CD4-positive, alpha-beta T cell treated with Interleukin-1 beta for 1 hour (primary cell): Measurements from ENCODE around the gene LARGE1.

ENCODE experiments used
- DNase-seq, 2 donors: peaks; one replicate each; pipeline ENCODE4 v3.0.0-alpha.2; 2020 to 2022

LARGE1 gene

DNA sequence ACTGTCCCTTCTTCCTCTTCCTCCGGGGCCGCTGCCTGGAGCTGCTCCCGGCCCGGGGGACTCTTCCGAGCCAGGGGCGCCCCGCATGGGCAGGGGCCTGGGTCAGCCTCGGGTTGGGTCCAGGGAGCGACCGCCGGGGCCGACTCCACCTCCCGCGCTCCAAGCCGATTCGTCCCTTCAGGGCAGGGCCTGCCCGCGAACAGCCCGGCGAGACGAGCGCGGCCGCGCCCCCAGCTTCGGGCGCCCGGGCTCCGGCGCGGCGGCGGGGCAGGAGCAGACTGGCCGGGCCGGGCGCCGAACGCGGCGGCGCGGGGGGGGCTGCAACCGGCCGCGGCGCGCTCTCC lies at the start of gene LARGE1:
LARGE1 (minus strand) TSS at position 280 of the 344 bp plus-strand sequence.
- DNase-seq = no peak

DNA sequence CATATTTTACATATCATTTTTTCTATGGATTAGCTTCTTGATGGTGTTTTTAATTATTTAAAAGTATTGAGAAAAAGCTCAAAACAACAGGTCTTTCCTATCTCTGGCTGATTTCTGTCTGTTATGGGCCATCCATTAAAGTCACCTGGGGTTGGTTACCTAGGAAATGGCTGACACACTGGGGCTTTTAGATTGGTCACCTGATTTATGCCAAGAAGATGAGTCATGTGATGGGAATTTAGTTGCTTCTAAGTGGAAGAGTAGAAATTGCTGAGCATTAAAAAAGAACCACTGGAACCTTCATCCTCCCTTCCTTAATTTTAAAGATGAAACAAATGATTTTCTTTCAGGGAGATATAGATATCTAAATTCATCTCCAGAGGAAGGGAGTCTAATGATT lies 48.8 kb upstream of the LARGE1 start:
- DNase-seq = no peak

DNA sequence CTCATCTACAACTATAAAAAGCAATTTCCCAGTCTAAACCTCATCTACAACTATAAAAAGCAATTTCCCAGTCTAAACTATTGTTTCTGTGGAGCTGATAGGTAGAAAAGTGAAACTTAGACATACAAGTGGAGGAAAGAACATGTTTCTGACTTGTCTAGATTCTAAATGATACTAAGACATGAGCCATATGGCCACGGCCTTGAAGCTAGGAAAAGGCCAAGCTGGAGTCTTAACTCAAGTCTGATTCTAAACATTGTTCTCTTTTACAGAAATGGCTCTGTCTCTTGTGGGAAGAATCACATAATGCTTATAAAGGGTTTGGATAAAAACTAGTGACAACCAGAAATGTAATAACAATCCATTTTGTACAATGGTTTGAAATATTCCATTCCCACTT lies 43.8 kb upstream of the LARGE1 start:
- DNase-seq = no peak

DNA sequence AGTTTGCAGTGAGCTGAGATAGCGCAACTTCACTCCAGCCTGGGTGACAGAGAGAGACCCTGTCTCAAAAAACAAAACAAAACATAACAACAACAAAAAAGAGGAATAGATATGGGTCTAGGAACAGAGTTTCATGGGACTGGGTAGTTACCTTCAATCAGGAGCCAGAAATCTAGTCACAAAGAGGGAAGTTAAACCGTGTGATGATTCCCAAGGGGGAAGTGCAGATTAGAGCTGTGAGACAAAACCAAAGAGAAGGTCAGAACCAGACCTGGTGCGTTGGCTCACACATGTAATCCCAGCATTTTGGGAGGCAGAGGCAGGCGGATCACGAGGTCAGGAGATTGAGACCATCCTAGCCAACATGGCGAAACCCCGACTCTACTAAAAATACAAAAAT lies 42.1 kb upstream of the LARGE1 start:
- no peak for DNase-seq

DNA sequence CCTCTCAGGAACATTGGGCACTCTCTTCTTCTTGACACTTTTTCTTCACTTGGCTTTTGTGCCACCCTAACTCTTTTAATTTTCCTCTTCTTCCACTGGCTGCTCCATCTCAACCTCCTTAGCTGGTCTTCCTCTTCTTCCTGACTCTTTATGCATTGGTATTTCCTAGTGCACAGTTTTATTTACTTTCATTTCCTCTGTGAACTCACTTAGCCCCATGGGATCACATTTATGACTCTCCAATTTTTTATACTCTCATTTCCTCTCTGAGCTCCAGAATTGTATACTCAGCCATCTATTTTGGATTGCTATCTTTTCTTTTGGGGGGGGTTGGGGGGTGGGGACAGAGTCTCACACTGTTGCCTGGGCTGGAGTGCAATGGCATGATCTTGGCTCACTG lies 38.5 kb upstream of the LARGE1 start:
- no peak for DNase-seq

DNA sequence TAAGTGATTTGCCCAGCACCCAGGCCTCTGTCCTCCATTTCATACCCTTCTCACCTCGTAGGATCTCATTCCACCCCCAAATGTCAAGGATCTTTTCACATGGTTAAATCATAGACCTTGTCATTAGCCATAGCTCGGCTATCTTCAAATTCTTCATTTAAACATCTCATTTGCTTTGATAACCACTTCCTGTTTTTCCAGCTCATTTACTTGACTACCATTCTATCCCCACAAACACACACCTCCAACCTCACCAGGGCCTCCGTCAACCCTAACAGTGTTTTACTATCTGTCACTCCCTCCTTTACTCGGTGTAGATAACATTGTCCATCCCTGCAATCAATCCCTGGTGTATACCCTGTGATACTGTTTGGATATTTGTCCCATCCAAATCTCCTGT lies 36.8 kb upstream of the LARGE1 start:
- no peak for DNase-seq

DNA sequence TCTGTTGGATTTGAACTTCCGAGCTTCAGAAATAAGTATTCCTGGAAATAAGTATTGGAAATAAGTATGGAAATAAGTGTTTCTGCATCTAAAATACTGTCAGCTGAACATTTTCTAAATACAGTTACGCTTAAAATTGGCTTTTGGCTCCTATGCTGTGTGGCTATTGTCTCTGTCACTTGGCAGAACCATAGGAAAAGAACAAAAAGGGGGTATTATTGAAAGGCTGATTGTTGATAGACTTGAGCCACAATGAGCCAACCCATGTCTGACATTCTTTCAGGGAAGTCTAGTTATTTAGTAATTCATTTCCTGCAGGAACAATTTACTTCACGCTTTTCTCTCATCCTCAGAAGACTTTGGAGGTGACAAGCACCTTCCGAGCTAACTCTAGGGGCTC lies 32.5 kb upstream of the LARGE1 start:
- no peak for DNase-seq

DNA sequence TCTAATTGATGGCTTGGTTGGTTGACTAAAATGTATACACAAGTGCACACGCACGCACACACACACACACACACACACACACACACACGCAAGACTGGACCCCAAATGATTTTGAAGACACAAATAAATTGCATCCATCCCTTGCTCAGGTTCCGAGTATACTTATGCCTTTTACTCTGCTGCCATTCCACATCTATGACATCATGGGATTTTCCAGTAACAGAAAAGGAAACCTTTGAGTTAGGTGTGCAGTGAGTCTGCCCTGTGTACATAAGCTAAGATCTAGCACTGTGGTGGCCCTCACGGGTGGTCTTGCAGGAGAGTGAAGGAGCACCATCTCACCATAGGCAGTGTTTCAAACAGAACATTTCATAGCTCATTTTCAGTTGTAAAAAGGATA lies 20.5 kb upstream of the LARGE1 start:
- DNase-seq = no peak

DNA sequence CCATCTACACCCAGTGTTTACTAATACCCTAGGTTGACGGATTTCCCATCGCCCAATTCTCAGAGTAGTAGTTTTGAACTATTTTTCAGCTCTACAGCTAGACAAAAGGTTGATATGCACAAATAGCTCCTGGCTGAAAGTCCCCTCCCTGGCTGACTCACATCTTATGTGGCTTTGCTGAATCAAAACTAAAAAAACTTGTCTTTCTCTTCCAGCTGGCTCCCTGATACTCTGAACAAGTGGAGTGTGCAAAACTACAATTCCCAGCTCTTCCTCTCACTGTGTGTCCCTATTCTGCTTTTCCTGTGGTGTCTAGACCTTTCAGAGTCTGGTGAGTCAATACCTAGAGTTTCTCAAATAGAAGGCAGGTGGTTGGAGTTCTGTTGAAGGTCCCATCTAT lies 12.7 kb upstream of the LARGE1 start:
- DNase-seq = no peak

DNA sequence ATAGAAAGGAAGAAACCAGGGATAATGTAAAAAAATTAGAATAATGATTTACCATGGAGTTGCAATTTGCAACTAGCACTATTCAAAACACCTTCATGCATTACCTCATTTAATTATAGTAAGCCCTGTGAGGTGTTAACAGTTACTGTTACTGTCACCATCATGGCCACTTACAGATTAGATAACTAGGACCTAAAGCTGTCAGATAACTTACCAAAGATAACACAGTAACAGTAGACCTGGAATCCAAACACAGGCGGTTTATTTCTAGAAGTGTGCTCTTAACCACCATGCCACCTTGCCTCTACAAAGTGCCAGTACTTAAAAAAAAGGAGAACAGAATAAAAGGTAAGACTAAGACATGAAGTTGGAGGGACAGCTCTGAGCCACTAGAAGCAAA lies 11.1 kb upstream of the LARGE1 start:
- no peak for DNase-seq

DNA sequence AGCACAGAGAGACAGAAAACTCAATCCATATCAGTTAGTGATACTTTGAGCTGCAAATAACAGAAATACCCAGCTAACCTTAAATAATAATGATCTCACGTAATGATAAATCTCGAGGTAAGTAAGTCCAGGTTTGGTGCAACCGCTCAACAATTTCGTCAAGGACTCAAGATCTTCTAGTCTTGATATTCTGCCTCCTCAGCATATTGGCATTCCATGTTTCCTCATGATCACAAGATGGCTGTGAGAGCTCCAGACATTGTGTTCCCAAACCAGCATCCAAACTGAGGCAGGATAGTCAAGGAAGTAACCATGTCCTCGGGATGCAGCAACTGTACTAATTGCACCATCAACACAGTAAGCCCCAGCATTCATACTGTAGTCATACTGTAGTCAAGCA lies 7.5 kb upstream of the LARGE1 start:
- DNase-seq = no peak

DNA sequence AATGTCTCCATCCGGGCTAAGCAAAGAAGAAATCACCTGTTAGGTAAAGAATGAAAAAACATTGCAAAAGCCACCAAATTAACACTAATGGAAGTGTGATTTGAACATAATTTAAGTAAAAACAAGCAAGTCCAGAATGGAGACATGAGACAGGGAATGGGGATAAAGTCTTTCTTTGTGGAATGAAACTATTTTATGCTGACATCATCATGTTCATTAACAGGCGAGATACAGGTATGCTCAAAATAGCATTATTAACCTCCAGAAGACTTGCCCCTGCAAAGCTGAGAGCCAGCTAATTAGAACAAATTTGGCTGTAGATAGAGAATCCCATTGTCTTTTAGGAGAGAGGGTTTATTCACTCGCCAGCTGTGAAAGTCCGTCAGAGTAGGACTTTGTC lies 4.9 kb upstream of the LARGE1 start:
- no peak for DNase-seq

DNA sequence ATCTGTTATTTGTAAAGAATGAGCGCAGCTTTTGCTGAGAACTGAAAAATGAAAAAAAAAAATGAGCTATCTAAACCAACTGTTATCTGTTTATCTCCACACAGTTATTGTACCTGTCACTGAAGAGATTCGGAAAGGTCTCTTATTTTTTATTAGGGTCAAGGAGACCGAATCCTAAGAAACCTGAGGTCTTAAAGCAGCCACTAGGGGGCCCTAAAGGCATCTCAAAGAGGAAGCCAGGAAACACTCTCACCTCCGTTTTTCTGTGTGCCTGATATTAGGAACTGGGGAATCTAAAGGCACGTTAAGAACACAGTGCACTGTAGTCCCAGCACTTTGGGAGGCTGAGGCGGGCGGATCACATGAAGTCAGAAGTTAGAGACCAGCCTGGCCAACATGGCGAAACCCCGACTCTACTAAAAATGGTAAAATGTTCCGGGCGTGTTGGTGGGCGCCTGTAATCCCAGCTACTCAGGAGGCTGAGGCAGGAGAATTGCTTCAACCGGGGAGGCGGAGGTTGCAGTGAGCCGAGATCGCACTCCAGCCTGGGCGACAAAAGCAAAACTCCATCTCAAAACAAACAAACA lies 3.5 kb upstream of the LARGE1 start:
- peak; percentile 23 to 47 for DNase-seq

DNA sequence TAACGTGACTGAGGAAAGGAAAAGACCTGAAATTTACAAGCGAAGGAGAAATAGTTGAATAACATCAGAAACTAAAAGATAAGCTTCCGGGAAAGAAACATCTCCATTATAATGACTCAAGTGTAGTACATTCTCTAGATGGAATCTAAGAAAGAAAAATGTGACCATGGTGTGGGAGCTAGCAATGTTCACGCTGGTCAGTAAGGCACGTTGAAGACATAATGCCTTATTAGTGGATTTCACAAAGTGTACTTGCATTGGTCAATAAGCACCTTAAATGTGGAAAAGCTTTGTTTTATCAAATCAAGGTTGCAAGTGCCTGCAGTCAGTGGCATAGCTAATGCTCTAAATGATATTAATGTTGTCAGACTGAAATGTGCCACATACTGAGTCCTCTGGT lies 2.8 kb upstream of the LARGE1 start:
- no peak for DNase-seq

DNA sequence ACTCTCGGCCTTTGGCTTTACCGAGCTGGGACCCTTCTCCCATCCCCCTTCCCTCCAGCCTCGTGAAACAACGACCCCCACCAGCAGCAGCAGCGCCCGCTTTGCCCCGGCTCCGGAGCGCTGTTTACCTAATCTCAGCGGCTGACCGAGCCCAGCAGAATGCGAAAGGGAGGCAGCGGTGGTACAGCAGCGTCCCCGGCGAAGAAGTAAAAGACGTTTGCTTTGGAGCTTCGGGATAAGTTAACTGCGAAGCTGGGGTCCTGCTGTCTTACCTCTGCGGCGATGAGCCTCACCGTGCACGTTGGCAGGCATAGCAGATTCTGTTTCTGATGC lies 2.0 kb upstream of the LARGE1 start:
- DNase-seq = no peak

DNA sequence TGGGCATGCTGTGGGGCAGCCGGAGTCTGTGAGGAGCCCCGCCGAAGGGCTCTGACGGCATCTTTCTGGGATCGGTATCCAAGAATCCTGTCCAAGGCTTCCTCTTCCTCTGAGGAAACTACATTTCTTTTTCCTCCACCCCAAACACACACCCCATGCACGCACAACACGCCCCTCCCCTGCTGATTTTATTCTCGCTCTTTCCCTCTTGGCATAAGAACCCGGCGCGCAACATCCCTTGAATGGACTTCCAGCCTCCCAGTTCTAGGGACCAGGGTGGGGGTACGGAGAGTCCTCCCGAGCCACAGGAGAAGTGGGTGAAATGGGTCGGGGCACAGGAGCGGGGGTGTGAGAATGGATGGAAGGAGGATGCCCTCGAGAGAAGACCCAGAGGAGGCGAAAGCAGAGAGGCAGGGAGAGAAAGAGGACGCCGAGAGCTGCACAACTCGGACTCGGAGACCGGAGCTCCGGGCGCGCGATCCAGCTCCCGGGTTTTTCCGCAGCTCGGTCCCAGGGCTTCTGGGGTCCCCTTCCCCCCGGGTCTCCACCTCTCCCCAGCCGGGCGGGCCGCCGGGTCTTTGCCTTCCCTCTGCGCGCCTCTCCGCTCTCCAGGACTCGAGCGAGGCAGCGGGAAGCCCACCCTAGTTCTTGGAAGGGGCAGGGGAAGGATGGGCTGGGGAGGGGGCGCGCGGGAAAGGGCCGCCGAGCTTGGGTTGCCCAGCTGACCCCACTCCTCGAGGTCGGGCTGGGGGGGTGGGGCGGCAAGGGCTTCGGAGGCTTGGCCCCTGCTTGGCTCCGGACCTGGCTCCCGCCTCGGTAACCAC lies 1.5 kb upstream of the LARGE1 start:
- DNase-seq = peak in 1 of 2 donors; percentile 28

DNA sequence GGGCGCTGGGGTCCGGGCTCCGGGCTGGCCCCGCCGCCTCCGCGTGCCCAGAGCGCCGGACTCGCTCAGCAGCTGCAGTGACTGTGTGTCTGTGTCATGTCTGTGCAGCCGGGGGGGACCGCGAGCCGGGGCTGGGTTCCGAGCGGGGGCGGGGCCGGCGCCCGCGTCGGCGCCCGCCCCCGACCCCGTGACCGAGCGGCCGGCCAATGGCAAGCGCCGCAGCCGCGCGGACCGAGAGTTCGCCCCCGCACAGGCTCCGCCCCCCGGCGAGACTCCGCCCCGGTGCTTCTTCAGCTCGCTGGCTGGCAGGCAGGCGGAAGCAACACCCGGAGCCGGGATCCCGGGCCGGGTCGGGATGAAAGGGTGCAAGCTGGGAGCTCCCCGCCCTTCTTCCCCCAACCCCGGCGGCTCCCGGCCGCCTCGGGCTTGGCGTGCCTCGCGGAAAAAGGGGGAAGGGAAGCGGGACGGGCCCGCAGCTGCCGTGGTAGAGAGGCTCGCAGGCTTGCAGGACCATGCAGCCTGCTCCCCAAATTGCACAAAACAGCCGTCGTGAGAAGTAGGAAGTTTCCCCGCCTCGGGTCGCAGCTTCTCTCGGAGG lies 750 bp upstream of the LARGE1 start:
- DNase-seq = peak; percentile 87 to 92

DNA sequence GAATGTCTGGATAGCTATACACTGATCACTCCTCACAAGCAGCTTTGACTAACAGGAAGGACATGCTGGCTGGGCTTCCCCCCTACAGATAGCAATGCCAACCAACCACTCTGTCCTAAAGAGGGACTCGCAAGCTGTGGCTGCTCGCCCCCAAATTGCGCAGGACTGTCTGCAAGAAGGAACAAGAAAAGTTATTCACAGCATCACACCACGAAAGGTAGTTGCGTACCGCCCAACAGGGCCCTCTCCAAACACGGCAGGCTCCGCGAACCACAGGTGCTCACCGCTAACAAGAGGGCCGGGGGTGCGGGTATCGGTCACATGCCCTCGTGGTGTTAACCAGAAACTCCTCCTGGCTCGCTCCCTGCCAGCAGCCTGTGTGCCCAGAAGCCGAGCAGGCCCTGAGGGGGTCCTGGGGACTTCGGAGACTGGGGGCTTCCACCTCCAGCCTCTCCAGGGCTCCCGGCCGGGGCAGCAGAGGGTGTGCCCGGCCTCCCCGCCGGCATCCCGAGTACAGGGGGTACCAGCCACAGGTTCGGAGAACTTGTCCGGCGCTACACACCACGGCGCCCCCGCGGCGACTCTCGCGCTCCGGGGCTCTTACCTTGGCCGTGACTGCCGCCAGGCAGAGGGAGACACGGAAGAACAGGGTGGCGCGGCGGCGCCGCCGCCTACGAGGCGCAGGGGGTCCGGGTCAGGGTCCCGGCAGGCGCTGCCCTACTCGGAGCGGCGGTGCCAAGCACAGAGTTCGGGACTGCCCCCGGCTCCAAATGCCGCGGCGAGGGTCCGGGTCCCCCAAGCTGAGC lies 682 bp downstream of the LARGE1 start:
- peak in 1 of 2 donors; percentile 13 for DNase-seq

DNA sequence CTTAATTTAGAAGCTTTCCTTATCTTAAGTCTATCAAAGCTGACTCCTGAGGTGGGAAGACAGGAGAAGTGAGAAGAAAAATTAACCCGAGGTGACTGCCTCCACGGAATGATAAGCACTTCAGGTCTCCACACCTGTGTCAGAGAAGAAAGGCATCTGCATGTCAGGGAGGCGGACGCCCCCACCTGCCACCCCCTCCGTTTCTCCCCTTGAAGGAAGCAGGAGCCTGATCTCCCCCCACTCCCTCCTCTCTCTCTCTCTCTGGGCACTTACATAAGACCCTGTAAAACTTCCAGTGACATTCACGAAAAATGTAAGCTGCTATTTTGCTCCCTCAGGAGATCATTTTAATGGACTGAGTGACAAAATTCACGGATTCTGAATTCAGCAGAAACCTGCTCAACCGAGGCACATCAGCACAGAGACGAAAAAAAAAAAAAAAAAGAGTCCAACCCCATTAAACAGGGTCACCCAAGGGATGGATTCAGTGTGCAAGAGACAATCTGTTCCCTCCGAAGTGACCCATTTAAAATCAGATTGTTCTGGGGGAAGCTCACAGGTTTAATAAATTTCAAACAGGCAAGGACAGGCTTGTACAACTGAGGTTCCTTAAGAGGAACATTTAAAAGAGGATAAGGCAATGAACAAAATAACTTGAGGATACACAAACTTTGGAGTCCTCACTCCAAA lies 1.5 kb downstream of the LARGE1 start:
- no peak for DNase-seq

DNA sequence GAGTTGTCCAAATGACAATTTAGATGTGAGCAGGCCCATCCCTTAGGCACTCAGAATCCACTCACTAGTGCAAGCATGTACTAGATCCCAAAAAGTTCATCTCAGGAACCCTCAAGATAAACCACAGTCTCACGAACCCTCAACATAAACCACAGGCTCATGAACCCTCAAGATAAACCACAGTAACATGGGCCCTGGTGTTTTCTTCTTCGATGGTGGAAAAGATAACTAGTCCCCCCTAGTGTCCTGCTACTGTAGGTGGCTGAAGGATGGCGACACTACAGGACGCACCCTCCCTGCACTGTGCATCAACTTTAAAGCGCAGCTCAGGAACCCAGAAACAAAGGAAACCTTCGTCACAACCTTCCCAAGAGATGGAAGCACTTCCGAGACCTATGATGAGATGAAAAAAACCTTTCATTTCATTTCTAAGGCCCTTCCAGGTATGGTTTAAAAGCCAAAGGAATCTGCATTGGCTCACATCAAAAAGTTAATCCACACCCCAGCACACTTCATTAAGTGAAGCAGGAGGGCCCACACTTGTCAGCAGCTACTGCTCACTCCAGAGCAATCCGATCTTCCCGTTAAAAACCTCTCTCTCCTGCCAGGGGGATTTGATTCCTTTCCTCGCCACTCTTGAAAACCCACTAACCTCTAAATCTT lies 2.4 kb downstream of the LARGE1 start:
- no peak for DNase-seq

DNA sequence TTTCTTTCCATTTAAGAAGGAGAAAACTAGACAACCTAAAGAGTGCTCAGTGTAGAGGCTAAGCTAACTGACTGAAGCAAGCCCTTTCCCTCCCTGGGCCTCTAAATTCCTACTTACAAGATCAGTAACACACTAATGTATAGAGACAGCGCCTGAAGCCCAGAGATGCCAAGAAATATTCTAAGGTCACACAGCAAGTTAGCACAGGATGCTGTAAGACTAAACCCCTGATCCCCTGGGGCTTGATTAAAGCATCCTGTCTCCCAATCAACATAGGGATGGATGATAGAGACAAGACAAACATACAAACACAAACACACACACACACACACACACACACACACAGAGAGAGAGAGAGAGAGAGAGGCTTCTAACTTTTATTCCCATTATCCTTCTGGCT lies 5.6 kb downstream of the LARGE1 start:
- DNase-seq = no peak

DNA sequence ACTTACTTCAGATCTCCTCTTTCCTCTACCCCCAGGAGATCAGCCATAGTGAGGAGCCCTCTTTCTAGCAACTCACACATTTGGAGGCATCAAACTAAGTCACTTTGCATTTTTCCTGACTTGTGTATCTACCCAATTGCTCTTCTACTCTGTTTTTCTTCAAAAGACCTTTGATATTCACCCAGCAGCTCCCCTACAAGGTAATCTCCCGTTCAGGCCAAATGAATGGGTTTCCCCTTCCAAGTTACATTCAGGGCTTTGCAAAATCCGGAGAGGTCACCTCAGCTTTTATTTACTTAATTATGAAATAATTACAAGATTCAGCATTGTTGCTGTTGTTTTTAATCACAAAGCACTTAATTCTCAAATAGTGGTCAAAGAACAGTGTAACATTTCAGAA lies 6.1 kb downstream of the LARGE1 start:
- no peak for DNase-seq

DNA sequence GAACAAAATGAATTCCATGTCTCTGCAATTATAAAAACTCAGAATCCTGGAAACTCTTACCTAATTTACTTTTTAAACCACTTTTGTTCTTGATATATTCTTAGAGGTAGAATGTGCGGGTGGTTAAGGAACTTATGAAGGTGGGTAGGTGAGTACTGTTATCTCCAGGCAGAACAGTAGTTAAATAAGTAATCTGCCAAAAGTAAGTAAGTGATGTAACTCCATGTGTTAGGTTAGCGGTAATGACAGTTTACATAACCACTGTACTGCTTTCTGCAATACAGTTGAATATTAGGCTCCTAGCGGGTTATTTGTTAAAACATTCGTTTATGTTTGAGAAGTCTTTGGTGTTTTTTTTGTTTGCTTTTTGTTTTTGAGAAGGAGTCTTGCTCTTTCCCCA lies 7.1 kb downstream of the LARGE1 start:
- no peak for DNase-seq
